NCI-H510A treated with DMSO at 0.1 percent for 48 hours (cell line): Measurements from ENCODE around the gene LRRC46.

ENCODE experiments used
- DNase-seq: peaks from one replicate; lab custom pipeline; 2025; lab: John Stamatoyannopoulos, UW

LRRC46 gene

DNA sequence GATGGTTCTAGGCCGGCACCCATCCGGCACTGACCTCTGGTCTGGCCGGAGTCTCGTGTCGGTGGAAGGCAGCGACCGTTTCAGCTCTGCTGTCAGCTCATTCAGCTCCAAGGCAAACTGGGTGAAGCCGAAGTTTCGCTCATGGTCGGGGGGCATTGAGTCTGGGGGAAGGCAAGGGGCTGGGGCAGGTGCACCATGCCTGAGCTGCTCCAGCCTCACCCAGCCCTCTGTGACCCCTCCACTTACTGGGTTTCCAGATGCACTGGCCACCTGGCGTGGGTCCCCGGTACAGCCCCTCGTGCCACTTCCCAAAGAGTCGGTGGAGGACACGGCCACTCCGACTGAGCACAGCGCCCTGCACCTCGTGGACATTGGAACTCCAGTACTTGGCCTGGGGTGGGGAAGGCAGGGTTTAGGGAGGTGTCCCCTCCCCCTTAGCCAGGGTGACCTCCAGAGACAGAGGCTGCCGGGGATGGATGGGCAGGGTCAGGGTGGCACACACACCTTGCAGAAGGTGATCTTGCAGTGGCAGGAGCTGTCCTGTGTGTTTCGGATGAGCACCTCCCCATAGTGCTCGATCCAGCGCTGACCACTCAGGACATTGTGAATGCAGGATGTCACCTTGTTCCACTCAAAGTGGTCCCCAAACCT lies 22.5 kb upstream of the LRRC46 start:
- no peak for DNase-seq

DNA sequence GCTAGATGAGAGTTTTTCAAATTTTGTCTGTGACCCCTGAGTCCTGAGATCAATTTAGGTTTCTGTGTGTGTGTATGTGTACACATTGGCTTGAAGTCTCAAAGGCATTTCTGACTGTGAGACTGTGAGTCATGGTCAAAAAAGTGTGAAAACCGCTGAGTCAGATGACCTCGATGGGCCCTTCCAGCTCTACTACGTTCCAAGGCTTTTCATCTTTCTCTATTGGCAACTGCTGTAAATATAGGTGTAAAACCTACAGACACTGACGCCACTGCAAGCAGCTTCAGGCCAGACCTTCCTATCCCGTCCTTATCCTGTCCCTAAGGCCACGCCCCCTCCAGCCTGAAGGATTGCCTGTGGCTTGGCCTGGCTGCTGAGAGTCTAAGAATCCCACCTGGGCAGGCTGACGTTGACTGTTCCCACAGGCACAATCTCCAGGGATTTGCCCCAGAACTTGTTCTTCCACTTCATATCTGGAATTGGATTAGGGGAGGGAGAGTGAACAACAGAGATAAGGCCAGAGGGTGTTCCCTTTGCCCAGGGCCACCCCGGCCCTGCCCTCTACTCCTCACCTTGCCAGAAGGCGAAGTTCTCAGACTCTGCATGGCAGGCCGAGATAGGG lies 21.2 kb upstream of the LRRC46 start:
- no peak for DNase-seq

DNA sequence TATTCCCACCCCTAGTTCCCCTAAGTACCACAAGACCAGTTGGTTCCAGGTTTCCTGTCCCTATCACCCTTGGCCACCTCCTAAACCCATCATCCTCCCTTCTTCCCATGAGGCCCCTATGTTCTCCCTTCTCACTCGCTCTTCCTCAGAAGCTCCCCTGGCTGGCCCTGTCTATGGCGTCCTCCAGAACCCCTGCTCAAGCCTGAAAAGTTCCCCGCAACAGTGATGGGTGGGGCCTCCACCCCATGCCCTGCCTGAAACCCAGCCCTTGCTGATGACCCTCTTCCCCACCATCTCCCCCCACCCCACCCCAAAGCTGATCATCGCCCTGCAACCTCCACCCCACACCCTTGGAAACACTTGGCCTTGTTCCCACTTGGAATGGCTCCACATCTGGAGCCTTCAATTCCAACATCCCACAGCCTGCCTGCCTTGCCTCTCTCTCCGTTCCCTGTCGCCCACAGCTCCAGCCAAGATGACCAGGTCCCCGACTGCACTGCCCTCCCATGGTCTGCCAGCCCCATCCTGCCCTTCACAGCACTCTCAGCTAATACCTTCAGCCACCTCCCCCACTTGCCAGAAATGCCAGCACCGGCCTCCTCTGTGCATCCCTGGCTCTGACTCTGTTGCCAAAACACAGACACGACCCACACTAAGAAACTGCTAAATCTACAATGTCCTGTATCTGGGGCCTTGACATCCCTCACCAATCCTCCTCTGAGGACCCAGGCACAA lies 20.4 kb upstream of the LRRC46 start:
- no peak for DNase-seq

DNA sequence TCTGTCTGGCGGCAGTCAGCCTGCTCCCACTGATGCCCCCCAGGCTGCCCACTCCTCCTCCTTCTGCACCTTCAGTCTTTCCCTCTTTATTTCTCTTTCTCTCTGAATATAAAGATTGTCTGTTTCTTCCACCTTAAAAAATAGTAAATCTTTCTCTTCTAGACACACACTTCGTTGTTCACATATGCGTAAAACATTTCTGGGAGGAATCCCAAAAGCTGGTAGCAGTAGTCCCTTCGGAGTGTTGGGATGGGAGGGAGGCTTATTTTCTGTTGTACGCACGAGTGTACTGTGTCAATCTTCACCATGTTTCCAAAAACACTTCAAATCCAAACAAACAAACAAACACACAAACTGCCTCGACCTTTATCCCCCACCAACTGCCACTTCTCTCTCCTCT lies 19.8 kb upstream of the LRRC46 start:
- no peak for DNase-seq

DNA sequence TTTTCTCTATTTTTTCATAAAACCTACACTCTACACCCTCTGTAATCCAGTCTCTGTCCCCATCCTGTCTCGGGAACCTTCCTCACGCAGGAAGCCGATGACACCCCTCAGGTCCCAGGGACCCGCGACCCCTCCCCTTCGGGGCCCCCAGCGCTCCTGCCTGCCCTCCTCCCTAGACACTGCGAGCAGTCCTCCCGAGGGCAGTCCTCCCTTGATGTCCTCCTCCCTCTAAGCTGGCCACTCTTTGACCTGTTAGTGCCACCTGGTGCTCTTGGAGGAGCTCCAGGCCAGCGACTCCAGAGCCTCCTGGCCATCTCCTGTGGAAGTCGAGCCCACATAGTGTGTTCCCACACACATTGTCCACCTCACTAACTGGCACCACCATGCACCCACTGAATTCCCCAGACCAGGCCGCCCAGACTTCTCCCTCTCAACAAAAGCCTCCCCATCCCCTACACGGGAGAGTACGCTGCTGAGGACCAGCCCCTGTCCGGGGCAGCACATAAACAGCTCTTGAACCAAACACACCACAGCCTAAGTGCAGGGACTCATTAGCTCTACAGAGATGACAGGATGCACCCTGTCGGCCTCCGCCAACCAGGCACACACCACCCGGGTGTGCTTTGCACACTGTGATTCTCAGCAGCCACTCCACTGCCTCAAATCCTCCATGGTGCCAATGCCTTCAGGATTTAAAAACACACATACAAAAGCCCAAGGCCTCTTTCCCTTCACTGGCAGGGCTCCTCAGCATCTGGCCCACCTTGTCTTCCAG lies 19.1 kb upstream of the LRRC46 start:
- DNase-seq: no peak

DNA sequence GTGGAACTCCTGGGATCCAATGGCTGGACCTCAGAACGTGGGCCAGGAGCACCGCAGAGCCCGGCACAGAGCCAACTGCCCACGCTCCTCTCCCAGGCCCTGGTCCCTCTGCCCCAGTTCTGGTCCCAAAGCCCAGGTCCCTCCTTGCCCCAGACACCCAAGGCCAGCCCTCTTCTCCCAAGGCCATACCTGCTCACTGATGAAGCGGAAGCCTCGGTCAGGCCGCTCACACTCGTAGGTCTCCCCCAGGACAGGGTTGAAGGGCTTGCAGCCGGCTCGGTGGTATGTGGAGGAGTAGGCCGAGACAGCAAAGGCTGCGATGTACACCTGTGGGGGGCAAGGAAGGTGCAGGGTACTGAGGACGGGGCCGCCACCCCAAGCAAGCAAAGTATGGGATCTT lies 18.4 kb upstream of the LRRC46 start:
- no peak for DNase-seq

DNA sequence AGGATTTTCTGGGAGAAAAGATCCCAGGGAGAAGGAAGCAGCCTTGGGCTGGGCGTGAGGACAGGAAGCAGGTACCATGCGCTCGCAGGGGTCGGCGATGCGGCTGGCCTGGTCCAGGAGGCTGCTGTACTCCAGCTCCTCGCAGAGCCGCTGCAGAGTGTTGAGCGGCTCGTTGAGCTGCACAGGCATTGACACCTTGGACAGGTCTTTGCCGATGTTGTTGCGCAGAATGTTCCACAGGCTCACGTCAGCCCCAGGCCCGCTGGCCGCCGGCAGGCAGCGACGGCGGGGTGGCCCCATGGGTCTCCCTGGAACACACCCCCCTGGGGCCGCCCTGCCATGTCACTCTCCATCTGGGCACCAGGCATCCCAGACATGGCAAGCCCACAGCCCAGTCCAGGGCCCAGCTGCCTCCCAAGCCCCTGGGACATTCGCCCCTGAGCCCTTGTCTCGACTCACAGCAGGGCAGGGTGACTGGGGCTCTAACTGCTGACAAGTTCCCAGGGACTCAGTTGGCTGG lies 17.9 kb upstream of the LRRC46 start:
- DNase-seq: no peak

DNA sequence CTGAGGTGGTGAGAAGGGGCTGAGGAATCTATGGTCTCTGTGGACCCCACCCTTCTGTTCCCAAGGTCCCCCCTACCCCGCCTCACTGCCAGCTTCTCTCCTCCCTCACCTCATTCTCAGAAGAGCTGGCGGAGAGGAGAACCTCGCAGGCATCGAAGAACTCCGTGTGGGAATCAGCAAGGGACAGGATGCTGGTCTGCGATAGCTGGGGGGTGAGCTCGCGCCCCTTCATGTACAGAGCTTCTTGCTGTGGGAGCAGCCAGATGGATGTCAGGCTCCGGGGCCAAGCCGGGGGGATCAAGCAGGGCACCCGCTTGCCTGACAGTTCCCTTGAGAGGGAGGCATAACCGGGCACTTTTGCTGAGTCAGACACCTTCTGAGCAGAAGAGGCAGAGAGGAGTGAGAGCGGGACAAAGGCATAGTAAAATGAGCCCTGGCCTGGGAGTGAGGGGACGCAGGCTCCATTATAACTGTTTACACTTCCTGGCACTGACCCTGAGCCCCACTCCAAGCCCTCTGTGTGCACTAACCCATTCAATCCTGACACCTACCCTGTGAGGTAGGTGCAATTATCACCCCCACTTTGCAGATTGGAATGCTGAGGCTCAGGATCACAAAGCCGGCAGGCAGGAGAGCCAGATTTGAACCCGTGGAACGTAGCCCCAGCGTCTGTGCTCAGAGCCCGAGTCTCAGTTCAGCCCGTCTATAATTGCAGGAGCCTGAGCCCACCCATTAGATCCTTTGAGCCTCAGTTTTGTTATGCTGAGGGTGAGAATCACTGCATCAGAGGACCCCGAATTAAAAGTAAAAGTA lies 16.2 kb upstream of the LRRC46 start:
- no peak for DNase-seq

DNA sequence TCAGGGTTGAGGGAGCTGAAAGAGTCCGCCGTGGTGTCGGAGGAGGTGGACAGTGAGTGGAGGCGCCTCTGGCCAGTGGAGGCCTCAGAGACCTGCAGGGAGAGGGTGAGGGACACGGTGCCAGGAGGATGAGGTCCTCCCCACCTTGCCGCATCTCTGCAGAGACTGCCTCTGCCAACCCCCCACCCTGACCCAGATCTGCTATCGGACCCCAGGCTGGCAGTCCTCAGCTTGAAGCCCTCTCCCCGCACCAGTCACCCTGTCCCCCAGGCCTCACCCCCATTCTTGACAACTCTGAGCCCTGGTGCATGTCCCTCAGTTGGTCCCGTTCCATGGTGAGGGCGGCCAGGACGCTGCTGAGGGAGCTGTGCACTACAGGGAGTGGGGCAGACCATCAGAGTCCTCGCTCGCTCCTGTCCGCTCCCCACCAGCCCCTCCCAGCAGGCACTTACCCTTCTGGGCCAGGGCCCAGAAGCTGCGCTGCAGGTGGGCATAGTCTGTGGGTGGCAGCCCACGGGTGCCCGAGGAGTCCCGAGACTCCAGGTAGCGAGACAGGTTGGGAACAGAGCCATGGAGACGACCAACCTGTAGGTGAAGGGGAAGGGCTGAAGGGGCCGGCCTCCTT lies 15.2 kb upstream of the LRRC46 start:
- DNase-seq: no peak

DNA sequence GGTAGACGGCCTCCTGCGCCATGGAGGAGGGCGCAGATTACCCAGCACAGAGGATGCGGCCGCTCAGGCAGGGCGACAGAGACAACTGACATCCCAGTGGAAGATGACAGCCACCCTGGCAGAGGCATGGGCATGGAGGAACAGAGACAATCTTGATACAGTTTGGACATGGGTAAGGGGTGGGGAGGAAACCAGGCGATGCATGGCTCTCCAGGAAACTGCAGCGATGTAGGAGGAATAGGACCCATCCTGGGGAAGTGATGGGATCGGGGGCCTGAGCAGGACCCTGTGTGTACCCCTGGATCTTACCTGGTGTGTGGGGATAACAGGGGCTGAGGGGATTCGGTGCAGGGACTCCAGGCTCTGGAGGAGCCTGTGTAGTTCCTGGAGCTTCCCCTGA lies 14.5 kb upstream of the LRRC46 start:
- DNase-seq: no peak

DNA sequence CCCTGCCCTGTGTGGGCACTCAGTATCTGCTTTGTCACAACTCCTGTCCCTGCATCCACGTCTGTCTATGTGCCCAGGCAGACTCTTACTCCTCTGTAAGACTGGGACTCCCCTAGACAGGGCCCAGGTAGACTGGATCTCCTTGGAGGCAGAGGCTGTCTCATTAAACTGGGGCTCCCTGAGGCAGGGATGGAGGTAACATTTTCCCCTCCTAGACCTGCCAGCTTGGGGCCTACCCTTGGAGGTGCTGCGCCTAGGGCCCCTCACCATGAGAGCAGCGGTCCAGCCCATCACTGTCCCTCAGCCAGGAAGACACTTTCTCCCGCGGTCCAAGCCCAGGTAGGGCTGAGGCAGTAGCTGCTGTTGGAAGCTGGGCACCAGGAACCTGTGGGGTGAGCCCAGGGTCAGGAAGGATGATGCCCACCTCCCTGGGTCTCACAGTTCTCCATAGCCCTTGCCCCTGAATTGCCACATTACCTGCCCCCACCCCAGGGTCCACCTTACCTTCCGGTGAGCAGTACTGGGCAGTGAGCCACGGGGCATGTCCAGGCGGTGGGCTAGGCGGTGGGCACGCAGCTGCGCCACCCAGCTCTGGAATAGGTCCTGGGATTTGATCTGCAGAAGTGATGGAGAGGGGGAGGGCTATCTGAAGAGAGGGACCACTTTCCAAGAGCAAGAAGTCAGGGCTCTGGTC lies 13.3 kb upstream of the LRRC46 start:
- DNase-seq: no peak

DNA sequence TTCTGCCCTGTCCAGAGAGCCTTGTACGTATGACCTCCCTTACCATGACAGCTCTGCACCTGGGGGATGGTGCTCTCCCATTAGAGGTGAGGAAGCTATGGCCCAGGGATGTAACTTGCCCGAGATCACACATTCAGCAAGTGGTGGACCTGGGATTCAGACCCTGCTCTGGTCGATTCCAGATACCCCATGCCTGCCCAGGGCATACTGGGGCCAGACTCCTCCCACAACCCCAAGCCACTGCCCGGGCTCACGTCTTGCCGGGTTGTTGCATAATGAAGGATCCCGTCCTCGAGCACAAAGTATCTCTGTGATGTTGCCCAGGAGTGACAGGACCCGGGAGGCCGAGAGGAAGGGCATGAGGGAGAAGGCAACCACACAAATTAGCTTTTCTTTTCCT lies 12.0 kb upstream of the LRRC46 start:
- no peak for DNase-seq

DNA sequence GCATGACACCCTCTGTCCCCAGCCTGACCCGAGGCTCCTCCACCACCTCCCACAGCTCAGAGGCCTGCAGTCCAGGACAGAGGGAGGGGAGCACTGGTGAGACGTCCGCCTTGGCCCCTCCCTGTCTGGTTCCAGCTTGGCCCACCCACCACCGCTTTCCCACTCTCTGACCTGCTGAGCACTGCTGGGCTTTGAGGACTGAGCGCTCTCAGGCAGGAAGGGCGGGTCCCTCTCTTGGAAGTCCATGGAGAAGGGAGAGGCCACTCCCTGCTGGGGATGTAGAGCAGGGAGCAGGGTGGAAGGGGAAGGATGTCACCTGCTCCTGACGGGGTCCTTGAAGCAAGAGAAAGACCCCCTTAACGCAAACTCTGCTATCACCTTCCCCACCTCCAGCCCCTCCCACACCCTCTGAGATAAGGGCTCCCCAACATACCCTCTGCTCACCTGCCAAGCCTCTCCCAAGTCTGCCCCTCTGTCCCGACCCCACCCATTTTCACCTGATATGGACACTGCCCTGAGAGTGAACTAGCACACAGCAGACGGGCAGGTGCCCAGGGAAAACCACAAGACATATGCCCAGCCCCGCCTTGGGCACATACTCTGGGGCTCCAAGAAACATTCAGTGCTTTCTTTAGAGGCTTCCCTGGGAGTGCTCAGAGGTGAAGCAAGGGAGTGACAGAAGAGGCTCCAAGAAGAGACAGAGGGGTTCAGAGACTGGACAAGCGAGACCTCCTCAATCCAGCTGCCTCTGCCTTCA lies 11.3 kb upstream of the LRRC46 start:
- no peak for DNase-seq

DNA sequence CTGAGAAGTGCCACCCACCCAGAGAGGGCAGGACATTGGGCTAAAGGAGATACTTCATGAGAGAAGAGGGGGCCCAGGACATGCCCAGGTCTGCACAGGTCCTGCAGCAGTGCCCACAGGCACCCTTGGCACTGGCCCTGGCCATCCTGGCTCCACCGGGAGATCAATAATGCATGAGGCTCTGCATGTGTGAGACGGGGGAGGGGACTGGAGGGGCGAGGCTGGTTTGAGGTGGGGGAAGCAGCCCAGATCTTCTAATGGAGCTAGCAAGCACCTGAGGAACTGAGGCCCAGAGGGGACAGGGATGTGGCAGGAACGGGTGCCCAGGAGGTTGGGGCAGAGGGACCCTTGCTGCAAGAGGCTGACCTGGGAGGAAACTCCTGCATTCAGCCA lies 10.4 kb upstream of the LRRC46 start:
- DNase-seq: no peak

DNA sequence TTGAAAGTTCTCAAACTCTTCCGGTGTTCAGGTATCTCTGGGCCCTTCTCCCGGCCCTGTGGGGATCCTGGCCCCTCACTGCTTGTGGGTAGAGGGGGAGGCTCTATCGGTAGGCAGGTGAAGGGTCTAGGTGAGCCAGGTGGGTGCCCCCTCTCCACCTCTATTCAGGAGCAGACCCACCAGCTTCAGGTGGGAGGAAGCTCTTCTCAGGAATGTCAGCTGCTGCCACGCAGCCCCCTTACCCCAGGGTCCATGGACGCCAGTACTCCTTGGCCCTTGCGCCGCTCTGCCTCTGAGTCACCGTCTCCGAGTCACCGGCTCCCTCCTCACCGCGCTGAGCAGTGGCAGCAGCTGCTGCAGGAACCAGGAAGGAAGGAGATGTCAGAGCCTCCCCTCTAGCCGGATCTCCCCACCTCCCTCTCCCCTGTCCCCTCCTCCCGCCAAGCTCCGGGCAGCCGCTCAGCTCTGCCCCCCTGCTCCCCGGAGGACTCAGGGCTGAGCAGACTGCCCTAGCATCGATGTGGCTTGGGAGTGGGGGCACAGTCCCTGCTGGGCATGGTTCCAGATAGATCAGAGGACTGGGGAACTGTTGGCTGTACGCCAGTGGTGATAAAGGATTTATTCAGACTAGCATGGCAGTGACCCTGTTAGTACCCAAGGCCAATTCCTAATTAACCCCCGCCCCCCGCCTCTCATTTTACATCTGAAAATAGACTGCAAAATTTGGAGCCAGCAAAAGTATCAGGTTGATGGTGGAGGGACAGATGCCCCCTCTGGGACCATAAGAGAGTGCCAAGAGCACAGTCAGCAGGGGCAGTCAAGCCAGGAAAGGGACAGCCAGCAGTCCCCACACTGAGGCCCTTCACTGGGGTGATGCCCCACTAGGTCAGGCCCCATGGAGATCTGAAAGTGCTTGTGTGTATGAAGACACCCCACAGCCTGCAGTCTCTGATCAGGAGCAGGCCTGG lies 9.8 kb upstream of the LRRC46 start, which contains the start of gene OSBPL7:
Gene OSBPL7, minus strand, starts transcription at position 371 of the 968 bp plus-strand sequence. CDS start 1,516 bp downstream, outside the sequence.
- peak; percentile 90 for DNase-seq

DNA sequence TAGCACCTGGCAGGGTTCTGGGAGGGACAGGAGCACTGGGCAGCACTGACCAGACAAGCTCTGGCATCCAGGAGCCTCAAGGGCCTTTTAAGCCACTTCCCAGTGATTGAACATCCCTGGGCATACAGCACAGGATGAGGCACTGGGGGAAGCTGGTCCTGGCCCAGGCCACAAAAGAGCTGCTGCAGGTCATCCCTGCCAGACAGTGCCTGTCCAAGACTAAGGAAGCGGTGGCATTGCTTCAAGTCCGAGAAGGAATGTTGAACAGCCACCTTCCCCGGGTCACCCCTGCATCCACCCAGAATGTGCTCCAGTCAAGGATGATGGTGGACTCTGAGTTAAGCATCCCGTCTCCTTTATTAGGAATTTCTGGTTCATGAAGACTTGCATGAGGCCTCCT lies 8.7 kb upstream of the LRRC46 start:
- DNase-seq: no peak

DNA sequence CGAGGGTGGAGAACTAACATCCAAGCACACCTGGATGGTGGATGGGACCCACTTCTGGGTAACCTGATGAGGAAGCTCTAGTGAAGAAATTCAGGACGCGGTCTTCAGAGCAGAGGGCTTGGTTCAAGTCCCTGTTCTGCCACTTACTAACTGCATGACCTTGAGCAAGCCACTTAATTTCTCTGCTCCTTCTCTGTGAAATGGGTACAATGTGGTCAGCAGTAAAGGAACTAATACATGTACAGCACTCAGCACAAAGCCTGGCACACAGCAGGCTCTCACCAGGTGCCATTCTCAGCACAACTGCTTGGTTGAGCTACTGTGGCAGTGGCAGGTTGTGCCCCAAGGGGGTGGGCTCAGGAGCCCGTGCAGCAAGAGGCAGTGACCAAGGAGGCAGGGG lies 8.0 kb upstream of the LRRC46 start:
- DNase-seq: no peak

DNA sequence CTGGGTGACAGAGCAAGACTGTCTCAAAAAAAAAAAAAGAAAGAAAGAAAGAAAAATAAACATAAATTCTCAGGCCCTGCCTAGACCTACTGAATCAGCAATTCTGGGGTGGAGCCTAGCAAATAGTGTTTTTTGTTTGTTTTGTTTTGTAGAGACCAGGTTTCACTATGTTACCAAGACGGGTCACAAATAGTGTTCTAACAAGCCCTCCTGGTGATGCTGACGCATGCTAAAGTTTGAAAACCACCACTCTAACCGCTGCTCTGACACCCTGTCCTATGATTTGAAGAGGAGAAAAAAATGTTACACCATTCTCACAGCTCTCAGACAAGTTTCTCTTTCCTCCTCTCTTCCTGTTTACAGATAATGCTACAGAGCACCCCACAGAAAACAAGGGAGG lies 1.6 kb upstream of the LRRC46 start:
- DNase-seq: no peak
